Lower lobe of right lung (tissue), 2 donors: ENCODE results near the gene C1QBP. TPM values are rescaled to one million over a fixed set of nuclear protein-coding genes. Genes with fewer than 3 reads are reported as not detected.

Source experiments
- ATAC-seq, 2 donors: fragments of 200-7000 bp; cut with Tn5 transposase; one replicate each; pipeline ENCODE4 v1.9.1; 2020 to 2022; ENCODE audit warnings: mild to moderate bottlenecking in 2 of 2, moderate library complexity in 2 of 2
- DNase-seq: peaks from one replicate; pipeline ENCODE4 v3.0.0-alpha.2; 2020
- H3K27ac ChIP-seq: fragments of 200-600 bp; one replicate; pipeline ENCODE4 v1.8.0; 2022
- H3K27me3 ChIP-seq: fragments of 200-600 bp; one replicate; pipeline ENCODE4 v1.8.0; 2022; ENCODE audit warnings: low read depth
- H3K36me3 ChIP-seq: fragments of 200-600 bp; one replicate; pipeline ENCODE4 v1.8.0; 2022; ENCODE audit warnings: mild to moderate bottlenecking
- H3K4me1 ChIP-seq: fragments of 200-600 bp; one replicate; pipeline ENCODE4 v1.8.0; 2022
- H3K4me3 ChIP-seq: fragments of 200-600 bp; one replicate; pipeline ENCODE4 v1.8.0; 2022; ENCODE audit warnings: mild to moderate bottlenecking
- H3K9me3 ChIP-seq: fragments of 200-600 bp; one replicate; pipeline ENCODE4 v1.8.0; 2022
- intact Hi-C: fragments of 100-400 bp; cut with DNase I; formaldehyde crosslinking; loops from one replicate; pipeline ENCODE4 v1.11.0; 2022
- total RNA-seq: library from RNA; stranded (reverse); fragmentation: NEBNext Ultra II Directional; extraction: Animal tissue kit (Norgen Biotek cat#: 25700); gene quantifications from one replicate; pipeline ENCODE4 v1.2.1, GENCODE V29; 2021
- TF ChIP-seq, protein P1 (sequence below): fragments of 200-600 bp; IDR thresholded peaks from one replicate; pipeline ENCODE4 v1.8.0; 2022; ENCODE audit warnings: antibody characterized with exemption, mild to moderate bottlenecking
- donor health status: DM: no; HTN: yes; CAD: no; lungs with severe emphysema.

The C1QBP gene
- total RNA-seq, 1 donor from 2014 or later, result 57.5 TPM

DNA sequence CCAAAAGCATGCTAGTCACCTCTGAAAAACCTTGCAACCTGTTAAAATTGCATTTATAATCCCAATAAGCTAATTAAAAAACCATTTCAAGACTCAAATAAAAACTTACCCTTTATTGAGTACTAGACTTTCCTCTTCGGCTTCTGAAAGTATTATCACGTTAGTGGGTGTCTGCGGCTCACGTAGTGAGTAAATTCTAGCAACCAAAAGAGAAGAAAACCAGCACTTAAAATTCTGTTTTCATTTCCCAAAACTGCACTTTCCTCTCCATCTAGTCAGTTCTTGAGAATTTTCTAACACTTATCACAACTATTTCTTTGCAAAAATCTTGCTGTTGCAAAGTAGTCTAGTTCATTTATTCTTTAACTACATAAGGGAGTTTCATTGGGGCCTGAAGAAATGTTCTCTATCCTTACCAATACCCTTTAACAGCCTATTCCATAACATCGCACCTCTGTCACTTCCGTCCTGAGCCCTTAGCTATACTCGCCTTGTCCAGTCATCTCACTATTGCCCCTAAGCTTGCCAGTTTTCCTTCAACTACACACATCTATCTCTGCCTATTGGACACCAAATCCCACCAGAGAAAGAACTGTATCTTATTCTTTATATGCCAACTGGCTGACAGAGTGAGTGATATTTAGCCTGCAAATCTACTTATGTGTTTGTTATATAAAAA, 28.2 kb downstream of the C1QBP start:
- Histone ChIP-seq H3K27ac (no peak overlapping the region), H3K27me3 (no peaks in the 10 kb centered on the region), H3K9me3 (no peaks in the 10 kb centered on the region), H3K4me3 (no peak overlapping the region), H3K4me1 (no peaks in the 10 kb centered on the region), H3K36me3 (peaks cover 100% of the 10 kb centered on the region)
- TF ChIP-seq, protein P1, sequence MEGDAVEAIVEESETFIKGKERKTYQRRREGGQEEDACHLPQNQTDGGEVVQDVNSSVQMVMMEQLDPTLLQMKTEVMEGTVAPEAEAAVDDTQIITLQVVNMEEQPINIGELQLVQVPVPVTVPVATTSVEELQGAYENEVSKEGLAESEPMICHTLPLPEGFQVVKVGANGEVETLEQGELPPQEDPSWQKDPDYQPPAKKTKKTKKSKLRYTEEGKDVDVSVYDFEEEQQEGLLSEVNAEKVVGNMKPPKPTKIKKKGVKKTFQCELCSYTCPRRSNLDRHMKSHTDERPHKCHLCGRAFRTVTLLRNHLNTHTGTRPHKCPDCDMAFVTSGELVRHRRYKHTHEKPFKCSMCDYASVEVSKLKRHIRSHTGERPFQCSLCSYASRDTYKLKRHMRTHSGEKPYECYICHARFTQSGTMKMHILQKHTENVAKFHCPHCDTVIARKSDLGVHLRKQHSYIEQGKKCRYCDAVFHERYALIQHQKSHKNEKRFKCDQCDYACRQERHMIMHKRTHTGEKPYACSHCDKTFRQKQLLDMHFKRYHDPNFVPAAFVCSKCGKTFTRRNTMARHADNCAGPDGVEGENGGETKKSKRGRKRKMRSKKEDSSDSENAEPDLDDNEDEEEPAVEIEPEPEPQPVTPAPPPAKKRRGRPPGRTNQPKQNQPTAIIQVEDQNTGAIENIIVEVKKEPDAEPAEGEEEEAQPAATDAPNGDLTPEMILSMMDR, result no peak
- no peak for ATAC-seq
- no peak for DNase-seq
- intact Hi-C loops, result no loop called here

DNA sequence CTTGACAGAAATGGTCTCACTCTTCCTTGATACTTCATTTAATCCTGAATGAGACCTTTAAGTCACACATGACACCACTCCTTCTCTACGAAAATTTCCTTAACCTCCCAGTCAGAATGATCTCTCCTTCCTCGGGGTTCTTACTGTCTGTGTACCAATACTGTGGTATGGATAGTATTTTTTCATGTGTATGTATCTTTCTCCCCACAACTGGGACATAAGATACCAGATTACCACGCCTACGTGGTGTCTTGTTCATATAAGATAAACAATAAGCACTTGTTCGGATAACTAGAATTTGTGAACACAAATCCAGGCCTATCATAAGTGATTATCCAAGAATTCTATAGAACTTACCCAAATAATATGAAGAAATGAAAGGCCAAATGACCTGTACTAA, 30.8 kb downstream of the C1QBP start:
- DNase-seq, result no peak
- Histone ChIP-seq H3K9me3 (no peaks in the 10 kb centered on the region), H3K4me1 (no peaks in the 10 kb centered on the region), H3K36me3 (peaks cover 100% of the 10 kb centered on the region), H3K27me3 (no peaks in the 10 kb centered on the region), H3K4me3 (no peak overlapping the region), H3K27ac (no peak overlapping the region)
- no peak for ATAC-seq
- intact Hi-C loops, result no loop called here
- TF ChIP-seq, protein P1, result no peak

DNA sequence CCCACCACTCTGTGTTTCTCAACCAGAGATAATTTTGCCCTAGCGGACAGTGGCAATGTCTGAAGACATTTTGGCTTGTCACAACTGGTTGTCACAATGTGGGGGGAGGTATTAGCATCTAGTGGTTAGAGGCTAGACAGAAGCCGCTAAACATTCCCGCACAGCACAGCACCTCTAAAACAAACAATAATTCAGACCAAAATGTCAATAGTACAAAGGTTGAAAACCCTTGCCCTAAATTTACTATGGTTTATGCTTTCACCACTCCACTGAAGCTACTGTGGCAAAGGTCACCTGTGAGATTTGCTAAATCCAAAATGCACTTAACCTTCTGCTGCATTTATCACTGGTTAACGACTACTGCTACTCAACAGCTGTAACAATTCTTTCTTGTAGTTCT, 33.6 kb downstream of the C1QBP start:
- no peak for ATAC-seq

DNA sequence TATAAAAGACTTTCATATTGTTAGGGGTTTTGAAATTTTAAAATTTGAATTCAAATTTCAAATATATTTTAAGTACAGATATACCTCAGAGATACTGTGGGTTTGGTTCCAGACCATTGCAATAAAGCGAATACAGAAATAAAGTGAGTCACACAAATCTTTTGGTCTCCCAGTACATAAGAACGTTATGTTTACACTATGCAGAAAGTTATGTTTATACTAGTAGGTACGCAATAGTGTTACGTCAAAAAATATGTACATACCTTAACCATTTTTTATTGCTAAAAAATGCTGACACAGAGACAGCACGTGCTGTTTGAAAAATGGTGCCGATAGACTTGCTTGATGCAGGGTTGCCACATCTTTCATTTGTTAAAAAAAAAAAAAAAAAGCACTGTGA, 39.2 kb downstream of the C1QBP start:
- ATAC-seq (no peak), DNase-seq (no peak)
- Histone ChIP-seq H3K9me3 (no peaks in the 10 kb centered on the region), H3K27me3 (no peaks in the 10 kb centered on the region), H3K4me3 (no peak overlapping the region), H3K36me3 (peaks cover 100% of the 10 kb centered on the region), H3K4me1 (no peaks in the 10 kb centered on the region), H3K27ac (no peak overlapping the region)
- intact Hi-C loops, result no loop called here
- TF ChIP-seq, protein P1, result no peak

More for the DNA sequence above, 33.6 kb downstream of the C1QBP start:
- Histone ChIP-seq H3K4me1 (no peaks in the 10 kb centered on the region), H3K36me3 (peaks cover 100% of the 10 kb centered on the region), H3K27me3 (no peaks in the 10 kb centered on the region), H3K9me3 (no peaks in the 10 kb centered on the region), H3K4me3 (no peak overlapping the region), H3K27ac (no peak overlapping the region)
- TF ChIP-seq, protein P1, result no peak
- intact Hi-C loops, result no loop called here
- DNase-seq, result no peak

DNA sequence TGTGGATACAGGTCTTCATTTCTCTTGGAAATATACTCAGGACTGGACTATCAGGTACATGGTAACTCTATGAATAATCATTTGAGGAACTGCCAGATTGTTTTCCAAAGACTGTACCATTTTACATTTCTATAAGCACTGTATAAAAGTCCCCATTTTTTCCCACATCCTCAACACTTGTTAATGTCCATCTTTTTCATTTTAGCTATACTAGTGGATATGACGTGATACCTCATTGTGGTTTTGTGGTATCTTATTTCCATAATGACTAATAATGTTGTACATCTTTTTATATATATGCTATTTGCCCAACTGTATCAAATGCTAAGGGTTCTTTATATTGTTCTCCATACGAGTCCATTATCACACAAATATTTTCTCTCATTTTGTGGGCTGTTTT, 42.3 kb downstream of the C1QBP start:
- ATAC-seq (no peak), DNase-seq (no peak)
- H3K4me1 ChIP-seq, result no peaks in the 10 kb centered on the region
- no peak overlapping the region for H3K4me3 ChIP-seq
- H3K36me3 ChIP-seq, result peaks cover 100% of the 10 kb centered on the region
- intact Hi-C loops, result no loop called here
- no peaks in the 10 kb centered on the region for H3K9me3 ChIP-seq
- TF ChIP-seq, protein P1, result no peak
- H3K27ac ChIP-seq, result no peak overlapping the region
- no peaks in the 10 kb centered on the region for H3K27me3 ChIP-seq
